ENCODE results near the gene TAF1B.

DNA sequence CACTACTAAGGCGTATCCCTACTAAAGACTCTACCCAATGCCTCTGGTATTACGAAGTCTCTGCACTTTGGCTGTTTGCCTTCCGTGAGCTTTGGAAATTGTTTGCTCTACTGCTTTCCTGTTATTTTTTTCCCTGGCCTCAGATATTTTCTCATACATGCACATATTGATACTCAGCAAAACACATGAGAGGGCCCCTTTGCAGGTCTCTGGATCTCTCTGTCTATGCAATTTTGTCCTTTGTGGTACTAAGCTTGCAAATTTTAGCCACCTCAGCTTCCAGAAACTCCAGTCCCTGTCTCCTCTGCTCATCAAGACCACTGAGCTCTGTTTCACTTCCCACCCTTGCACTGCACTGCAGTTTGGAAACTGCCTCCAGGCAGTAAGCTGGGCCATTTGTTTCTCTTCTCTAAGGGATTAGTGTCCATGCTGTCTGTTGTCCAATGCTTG is 46.6 kb downstream of the TAF1B start:
- TF ChIP-seq, protein P1, sequence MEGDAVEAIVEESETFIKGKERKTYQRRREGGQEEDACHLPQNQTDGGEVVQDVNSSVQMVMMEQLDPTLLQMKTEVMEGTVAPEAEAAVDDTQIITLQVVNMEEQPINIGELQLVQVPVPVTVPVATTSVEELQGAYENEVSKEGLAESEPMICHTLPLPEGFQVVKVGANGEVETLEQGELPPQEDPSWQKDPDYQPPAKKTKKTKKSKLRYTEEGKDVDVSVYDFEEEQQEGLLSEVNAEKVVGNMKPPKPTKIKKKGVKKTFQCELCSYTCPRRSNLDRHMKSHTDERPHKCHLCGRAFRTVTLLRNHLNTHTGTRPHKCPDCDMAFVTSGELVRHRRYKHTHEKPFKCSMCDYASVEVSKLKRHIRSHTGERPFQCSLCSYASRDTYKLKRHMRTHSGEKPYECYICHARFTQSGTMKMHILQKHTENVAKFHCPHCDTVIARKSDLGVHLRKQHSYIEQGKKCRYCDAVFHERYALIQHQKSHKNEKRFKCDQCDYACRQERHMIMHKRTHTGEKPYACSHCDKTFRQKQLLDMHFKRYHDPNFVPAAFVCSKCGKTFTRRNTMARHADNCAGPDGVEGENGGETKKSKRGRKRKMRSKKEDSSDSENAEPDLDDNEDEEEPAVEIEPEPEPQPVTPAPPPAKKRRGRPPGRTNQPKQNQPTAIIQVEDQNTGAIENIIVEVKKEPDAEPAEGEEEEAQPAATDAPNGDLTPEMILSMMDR (IDR thresholded peaks at IDR 0.05; ENCODE audit: extremely low read depth in 1 of 2, insufficient read depth in 1 of 2, low read depth in 1 of 2, low read length in 2 of 2): no peak
- no peak for TF ChIP-seq POLR2A (IDR thresholded peaks at IDR 0.05; ENCODE audit: low read depth, low read length)
- TF ChIP-seq MYC (IDR thresholded peaks at IDR 0.05; ENCODE audit: low read depth, low read length): no peak
- TF ChIP-seq EZH2 (IDR thresholded peaks at IDR 0.05; ENCODE audit: borderline replicate concordance, low read depth, low read length, severe bottlenecking): no peak
- TF ChIP-seq, protein P2, sequence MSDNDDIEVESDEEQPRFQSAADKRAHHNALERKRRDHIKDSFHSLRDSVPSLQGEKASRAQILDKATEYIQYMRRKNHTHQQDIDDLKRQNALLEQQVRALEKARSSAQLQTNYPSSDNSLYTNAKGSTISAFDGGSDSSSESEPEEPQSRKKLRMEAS (IDR thresholded peaks at IDR 0.05; ENCODE audit: insufficient read depth, insufficient read length): no peak
- TF ChIP-seq JUN (IDR thresholded peaks at IDR 0.05; ENCODE audit: borderline replicate concordance, insufficient read depth, insufficient read length, low read depth): no peak

All from endothelial cell of umbilical vein (primary cell).